ENCODE data around the gene MCIDAS.

The MCIDAS gene

DNA sequence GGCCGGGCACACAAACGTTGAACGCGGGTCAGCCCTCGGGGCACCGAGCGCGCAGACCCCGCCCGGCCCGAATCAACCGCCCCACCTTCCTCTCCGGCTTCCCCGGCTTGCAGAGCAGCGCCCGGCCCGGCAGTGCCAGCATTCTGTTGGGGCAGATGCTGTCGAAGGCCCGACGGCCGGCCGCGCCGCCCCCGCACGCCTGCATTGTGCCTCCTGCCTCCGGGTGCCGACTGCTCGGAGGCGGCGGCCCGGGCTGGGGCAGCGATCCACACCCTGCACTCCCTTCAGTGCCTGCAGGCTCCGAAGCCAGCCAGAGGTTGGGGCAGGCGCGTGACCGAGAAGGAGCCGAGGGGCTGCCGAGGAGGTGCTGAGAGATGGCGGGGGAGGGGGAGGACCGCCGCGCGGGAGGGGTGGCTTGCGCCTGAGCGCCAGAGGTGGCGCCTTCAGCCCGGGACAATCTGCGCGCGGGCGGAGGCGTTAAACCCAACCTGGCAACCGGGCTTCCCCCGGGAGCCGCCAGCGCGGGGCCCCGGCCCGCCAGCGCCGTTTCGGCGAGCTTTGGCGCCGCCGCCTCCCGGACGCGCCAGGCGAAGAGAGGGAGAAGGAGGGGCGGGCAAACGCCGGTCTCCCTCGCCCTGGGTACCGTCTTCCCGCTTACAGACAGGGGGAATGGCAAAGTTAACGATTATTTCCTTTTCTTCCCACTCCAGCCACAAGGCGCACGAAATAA is at the start of gene MCIDAS:
Gene MCIDAS, minus strand, starts transcription at position 382 of the 730 bp plus-strand sequence. Its CDS starts 177 bp downstream, at position 205.
- DNase-seq: peak; percentile 49

DNA sequence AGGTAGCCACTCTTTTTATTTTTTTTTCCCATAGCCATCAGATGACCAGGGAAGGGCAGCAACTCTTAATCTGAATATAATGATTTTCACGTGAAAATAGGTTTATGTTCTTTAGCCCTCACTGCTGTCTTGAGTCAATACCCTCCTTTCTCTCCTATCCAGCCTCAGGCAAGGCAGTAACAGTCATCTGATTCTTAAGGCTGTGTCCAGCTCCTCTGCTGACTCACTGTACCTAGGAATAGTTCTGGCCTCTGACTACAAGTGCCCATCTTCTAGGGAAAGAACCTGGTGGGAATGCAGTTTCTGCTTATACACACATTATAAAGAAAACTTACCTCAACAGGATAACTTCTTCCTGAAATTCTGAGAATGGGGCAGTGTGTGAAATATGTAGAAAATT is 49.7 kb upstream of the MCIDAS start:
- DNase-seq: no peak

DNA sequence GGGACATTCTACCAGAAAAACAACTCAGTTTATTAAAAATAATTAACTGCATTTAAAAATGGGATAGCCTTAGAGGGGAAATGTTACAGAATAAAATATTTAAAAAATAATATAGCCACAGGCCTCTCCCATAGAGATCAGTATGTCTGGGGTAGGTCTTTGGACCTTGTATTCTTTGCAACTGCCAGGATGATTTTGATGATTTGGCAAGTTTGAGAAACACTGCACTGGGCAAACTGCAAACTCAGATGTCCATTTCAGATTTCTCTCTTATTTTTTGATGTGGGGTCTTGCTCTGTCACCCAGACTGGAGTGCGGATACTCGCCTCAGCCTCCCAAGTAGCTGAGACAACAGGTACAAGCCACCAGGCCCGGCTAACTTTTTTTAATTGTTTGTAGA is 31.2 kb upstream of the MCIDAS start:
- no peak for DNase-seq

DNA sequence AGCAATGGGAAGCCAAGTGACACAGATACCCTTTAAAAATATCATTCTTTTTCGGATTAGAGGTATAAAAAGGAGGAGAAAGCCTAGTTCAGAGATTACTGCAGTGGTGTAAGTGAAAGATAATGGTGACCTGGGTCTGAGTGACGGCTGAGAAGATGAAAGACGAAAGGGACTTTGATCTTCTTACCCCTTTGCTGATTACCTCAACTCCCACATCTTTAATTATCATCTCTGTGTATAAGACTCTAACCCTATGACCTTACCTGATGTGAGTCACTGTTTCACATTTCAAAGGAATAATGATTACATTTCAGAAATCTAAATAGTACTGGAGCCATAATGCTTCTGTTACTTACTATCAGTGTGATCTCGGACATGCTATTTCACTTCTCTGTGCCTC is 27.7 kb upstream of the MCIDAS start:
- DNase-seq: no peak

DNA sequence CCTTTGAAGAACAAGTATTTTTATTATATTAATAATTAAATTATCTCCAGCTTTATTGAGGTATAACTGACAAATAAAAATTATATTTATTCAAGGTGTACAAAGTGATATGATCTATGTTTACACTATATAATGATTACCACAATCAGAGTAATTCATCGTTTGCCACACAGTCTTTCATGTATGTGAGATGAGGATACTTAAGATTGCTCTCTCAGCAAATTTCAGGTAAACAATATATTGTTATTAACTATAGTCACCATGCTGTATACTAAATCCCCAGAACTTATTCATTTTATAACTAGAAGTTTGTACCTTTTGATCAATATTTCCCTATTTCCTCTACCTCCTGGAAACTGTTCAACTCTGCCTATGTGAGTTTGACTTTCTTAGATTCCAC is 22.9 kb upstream of the MCIDAS start:
- DNase-seq: no peak

DNA sequence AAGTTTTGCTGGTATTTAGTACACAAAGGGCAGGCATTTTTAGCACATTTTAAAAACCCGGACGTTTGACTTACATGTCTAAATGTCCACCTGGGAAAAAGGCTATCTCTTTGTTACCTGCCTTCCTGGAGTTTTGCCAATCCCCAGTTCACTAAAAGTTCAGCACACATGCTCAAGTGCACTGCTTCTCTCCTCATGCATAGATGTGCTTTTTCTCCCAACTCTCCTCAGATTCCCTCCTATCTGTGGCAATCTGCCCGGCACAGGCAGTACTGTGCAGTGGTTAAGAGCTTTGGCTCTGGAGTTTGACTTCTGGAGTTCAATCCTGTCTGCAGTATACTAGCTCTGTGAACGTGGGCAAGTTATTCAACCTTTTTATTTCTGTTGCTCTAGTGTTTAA is 14.6 kb upstream of the MCIDAS start:
- DNase-seq: peak; percentile 19

DNA sequence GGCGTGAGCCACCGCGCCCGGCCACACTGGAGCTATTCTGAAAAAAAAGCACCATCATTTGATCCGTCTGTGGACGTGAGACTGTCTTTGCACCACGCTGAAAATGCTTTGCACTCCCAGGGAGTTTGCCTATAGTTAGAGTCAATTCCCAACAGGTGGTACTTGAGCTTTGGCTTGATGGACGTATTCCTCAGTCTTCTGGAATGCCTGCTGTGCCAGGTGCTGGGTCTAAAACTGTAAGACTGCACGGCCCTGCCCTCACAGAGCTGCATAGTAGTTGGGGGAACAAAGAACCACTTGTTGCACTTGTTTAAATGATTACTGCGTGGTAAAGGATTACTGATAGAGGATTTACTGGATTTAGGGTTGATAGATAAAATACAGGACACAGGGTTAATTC is 9.7 kb upstream of the MCIDAS start:
- no peak for DNase-seq

DNA sequence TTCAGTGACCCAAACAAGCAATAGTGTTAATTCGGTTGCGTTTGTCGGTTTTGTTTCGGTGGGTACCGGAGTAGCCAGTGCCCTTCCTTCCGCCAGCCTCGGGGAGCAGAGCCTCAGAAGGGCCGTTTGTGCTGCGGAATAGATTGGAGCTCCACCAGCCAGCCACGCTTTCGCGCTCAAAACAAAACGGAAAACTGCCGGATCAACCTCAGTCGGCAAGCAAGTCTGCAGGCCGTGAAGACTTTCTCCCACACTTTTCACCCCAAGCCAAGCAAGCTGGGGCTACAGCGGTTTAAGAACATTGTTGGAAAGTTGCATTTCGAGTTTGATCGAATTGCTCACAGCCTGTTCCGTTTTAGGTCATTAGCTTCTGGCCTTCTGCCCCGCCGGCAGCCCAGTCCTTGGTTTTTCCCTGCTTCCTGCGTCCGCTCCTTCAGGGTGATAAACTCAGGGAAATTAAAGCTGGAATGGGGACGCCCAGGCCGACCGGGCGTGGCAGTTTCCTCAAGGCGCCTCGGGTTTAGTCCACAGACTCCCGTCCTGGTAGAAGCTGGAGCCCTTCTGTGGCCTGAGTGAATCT is 7.1 kb upstream of the MCIDAS start:
- peak; percentile 10 for DNase-seq

DNA sequence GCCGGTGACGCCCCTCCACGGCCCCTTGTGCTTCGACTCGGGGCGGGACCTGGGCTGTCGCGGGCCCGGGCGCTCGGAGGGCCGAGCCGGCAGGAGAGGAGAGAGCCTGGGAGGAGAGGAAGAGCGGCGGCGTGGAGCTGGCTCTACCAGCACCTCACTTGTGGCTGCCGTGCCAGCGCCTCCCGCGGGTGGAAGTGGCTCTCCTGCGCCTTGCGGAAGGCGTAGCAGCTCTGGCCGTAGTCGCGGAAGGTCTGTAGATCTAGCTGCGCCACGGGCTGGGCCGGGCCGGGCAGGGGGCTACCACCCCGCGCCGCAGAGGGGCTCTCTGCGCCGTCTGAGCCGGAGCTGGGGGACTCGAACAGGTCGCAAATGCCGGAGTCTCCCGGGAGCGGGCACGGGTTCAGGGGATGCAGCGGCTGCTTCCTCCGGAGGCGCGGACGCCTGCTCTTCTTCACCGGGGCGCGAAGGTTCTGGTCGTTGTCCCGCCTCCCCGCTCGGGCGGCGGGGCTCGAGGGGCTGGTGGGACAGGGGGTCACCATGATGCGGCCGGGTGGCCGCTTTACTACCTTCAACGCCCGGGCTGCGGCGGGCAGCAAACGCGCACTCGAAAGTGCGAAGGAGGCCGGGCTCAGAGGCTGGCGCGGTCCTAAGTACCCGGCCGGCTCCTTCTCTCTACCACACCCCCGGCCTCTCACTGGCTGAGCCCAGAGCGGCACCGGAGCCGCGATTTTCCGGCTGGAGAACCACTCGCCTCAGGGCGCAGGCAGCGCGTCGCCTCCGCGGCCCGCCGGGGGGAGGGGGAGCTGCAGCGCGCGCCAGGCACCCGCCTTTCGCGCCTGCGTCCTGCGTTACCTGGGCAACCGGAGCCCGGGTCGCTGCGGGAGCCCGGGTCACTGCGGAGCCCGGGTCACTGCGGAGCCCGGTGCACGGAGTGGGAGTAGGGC is 6.1 kb upstream of the MCIDAS start, which contains the start of gene CCNO:
Gene CCNO, minus strand, starts transcription at position 624 of the 944 bp plus-strand sequence. Its CDS starts 85 bp downstream, at position 539.
- peak; percentile 77 for DNase-seq

DNA sequence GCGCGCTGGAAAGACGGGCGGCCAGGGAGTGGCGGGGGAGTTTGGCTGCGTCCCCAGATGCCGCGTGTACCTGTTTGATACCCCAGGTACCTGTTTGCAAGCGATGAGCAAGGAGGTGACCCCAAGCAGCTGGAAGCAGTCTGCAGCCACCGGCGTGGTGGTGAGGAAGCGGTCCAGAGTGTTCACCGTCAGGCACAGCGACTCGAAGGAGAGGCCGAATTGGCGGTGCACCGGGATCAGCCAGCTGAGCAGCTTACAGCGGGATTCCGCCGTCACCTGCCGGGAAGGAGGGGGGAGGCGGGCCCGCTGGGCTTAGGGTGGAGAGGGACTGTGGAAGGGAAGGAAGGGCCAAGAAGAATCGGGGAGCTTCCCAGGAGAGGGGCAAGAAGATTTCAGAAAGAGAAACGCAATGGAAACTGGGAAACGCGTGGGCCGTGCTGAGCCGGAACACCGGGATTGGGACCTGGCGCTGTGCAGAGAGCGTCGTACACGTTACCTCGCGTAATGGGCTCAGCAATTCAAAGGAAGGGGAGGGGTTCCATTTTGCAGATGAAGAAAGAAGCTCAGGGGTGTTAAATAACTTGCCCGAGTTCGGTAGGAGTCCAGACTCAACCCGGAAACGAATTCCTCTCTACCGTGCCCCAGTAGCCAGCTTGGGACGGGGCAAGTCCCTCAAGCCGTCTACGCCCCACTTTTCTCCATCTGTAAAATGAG is 5.3 kb upstream of the MCIDAS start:
- no peak for DNase-seq

DNA sequence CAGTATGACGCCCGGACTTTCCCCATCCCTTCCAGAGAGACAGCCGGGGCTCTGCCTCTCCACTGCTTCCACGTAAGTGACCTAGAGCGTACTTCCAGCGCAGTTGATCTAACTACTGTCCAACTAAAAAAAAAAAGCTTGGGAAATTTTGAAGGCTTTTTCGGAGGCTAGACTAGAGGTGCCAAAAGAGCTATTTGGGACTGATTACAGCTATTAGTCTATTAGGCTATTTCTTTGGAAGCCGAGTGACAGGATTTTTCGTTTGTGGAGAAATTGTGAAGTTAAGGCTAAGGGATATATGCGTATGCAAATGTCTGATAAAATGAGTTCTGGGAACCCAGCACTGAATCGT is 4.8 kb upstream of the MCIDAS start:
- no peak for DNase-seq

DNA sequence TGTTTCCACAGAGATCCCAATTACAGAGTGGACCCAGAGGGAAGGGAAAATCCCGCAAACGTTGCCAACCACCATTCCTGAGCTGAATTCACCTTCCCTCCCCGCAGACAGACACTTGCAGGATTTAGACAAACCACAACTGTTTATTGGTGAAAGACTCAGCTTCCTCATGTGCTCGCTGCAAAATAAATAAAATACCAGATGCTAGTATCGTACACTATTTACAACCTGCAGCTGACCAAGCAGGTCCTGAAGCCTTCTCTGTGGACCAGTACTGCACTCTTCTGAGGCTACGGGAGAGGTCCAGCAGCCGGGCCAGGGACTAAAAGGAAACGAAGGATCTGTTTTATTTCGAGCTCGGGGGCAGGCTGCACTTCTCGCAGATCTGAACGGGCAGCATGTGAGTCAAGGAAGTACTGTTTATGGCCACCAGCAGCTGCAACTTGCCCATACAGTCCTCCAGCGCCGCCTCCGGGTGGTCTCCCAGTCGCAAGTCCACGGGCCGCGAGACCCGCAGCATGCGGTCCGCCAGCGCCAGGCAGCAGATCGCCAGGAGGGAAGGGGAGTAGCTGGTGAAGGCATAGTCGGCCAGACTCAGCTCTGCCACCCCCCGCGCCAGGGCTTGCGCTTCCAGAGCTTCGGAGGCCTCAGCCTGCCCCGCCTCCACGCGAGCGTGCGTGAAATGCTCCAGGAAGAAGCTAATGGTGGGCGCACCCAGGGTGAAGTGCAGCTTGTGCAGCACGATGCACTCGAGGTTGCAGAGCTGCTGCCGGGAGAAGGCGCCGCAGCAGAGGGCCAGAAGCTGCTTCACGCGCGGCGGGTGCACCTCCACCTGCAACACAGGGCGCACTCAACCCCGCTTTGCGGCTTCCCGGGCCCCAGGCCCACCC is 4.2 kb upstream of the MCIDAS start:
- DNase-seq: no peak

DNA sequence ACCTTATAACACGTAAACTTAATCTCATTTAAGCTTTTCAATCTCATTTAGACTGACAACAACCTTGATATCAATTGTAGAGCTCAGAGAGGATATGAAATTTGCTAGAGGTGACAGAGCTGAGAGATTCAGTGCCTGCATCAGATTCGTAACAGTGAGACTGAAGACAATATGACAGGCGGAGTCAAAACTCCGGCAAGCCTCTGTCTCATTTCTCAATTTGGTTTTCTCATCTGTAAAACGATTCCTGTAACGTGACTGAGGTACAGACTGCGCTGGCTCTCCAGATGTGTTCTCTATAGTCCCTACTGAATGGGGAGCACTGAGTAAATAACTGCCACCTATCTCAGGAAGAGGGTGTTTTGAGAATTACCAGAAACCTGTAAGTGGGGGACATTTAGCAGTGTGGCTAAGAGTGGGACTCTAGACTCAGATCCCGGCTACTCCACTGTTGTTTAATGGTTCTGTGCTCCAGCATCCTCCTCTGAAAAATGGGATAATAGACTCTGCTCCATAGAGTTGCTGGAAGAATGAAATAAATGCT is 3.0 kb upstream of the MCIDAS start:
- DNase-seq: no peak

DNA sequence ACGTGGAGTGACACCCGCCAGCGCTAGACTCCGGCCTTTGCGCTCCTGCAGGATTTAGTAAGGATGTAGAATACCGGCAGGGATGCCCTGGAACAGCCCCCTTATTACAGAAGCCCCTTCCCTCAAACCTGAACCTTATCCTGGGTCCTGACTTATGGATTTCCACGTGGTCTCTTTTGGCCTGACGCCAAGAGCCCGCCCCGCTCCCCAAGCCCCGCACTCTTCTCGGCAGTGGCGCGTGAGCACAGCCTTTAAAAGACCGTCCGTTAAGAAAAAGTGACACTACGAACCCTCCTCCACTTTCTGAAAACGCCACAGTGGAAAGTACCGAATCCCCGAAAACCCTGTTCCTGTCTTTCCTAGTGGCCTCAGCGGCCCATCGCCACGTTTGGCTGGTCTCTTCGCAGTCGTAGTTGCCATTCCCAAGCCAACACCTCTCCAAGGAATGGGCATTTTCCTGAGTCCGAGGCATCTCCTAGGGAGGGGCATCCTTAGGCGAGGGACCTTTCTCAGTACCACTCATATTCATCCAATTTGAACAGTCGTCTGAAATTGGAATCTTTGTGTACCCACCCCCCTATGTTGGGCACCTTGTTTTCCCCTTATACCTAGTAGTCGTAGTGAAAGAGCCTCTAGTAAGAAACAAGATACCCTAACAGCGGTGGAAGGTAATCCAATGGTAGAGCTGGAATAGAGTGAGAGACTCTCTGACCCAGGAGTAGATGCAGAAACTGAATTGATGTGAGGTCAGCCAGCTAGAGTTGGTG is 732 bp upstream of the MCIDAS start:
- no peak for DNase-seq

DNA sequence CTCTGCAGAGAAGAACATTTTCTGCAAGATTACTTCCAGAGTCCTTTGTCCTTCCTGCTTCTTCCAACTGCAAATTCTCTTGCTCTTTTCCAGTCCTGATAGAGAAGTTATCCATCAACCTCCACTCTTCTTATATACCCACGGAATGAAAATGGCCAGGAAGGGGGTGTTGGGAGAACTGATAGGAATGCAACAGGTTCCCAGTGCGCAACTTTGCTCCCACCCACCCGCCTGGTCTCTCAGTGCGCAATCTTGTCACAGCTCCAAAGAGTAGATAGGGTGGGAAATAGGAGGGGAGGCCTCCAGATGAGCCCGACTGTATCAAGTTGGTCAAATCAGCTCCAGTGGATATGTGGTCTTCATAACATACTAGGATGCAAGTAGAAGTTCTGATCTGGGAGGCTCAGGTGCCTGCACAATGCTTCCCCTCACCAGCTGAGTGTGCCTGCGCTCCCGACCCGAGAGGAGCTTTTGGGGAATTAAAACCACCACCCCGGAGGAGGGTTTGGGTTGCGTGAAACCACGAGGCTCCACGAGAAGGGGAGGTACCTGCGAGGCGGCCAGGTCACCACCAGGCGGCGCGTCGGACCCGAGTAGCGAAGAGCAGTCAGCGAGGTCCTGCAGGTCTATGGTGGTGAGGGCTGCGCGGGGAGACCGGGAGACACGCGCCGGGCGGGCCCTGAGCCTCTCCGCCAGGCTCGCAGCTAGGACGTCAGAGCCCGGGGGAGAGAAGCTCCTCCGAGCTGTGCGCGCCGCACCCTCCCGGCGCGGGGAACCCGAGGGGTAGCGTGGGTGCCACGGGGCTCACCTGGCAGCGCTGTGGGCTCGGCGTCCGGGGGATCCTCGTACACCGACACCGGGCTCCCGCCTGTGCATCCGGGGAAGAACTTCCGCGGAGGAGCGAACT is 835 bp downstream of the MCIDAS start:
- DNase-seq: peak; percentile 70

DNA sequence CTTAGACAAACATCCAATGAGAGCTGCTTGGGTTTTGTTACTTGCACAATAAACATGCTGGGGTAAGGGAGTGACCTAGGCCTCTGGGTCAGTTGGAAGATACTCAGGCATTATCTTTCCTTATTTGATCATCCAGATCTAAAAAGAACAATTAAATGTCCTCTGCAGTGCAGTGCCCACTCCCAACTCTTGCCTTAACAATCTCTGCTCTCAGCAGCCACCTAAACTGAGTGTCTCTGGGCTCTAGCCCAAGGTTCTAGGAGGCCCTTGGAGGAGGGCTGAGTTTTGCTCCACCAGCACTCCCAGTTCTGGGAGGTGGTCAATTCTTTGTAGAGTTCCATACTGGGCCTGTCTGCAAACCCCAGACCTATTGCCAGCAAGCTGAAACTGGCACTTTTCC is 1.8 kb downstream of the MCIDAS start:
- no peak for DNase-seq

DNA sequence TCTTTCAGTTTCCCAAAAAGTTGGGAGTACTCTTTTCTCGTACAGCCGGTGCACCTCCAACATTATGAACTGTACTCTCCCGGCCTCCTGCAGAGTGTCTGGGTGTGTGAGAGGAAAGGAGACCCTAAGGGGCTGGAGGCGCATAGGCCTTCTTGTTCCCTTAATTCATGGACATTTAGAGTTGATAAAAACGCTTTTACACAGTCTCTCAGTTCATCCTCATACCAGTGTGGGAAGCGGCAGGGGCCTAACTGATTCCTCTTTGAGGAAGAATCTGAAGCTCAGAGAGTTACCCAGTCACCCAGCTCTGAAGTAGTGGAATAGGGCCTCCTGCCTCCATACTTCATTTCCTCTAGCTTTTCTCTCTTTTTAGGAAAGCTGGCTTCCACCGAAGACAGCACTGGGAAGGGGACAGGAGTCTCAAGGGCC is 3.3 kb downstream of the MCIDAS start:
- DNase-seq: no peak

DNA sequence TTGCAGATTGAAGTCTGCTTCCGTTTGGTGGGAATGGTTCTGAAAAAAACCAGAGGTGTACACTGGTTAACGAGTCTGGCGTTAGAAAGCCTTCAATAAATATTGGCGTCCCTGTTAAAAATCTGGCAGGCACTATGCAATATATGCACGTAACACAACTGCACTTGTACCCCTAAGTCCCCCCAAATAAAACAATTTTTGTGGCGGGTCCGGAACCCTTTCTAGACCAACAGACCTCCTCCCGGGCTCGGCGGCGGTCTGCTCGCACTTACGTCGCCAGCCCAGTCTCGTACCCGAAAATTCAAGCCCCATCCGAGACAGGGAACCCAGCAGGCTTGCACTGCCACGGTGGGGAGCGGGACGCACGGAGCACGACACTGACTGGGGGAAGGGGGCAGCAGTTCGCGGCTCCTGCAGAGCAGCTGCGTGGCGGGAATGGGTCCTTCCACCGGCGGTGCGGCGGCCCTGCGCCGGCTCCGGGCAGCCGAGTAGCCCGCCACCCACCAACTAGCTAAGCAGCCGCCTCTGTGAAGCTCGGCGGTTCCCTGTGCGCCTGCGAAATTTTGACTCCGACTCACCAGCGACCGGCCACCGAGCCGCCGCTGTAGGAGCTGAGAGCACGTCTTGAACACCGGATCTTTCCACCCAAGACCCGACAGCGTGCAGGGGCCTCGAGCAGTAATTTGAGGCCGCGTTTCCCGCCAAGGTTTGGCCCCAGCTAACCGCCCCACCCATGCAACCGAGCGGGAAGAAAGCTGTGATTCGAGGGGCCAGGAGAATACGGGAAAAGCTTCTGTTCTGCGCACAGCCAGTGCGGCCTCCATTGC is 3.9 kb downstream of the MCIDAS start:
- no peak for DNase-seq

Data from NCI-H1105 (cell line).